GM12878 (cell line): ENCODE data around the gene IL11. TPM values are rescaled to one million over a fixed set of nuclear protein-coding genes. Genes with fewer than 3 reads are reported as not detected.

ENCODE experiments used
- ATAC-seq: fragments of 200-7000 bp; cut with Tn5 transposase; 3 replicates; pipeline ENCODE4 v1.9.1; 2020; ENCODE audit warnings: mild to moderate bottlenecking, moderate library complexity
- BruUV-seq: library from RNA; stranded (reverse); fragments of 400-500 nt; replicated peaks from 2 replicates; lab custom pipeline; 2021; lab: Mats Ljungman, UMichigan
- CTCF ChIA-PET: fragments of 300-600 bp; sonication (Branson Sonifier 250); formaldehyde crosslinking; extraction: SDS; loops from one replicate; lab custom pipeline; 2021; ENCODE audit warnings: inconsistent platforms; lab: Yijun Ruan, JAX
- POLR2A ChIA-PET: fragments of 350-600 bp; formaldehyde crosslinking; extraction: SDS; loops from one replicate; lab custom pipeline; 2021; ENCODE audit warnings: inconsistent platforms; lab: Charles Lee
- RAD21 ChIA-PET: fragments of 300-600 bp; sonication (Branson Sonifier 250); formaldehyde crosslinking; loops from one replicate; lab custom pipeline; 2023; ENCODE audit warnings: antibody characterized with exemption; ENCODE audit not compliant: unreplicated experiment; lab: Charles Lee
- SMC1A ChIA-PET: fragments of 300-600 bp; sonication (Branson Sonifier 250); formaldehyde crosslinking; loops from one replicate; lab custom pipeline; 2023; ENCODE audit not compliant: unreplicated experiment, uncharacterized antibody; lab: Charles Lee
- DNase-seq: peaks from one replicate; pipeline ENCODE4 v3.0.0-alpha.2; 2011; ENCODE audit warnings: low read depth, low spot score
- FAIRE-seq: peaks from 3 replicates; lab custom pipeline; 2011; peaks lifted over from hg19 to GRCh38; lab: Jason Lieb, UNC
- H2AFZ ChIP-seq: 2 replicates; pipeline ENCODE4 v1.6.0; 2011; ENCODE audit warnings: low read depth, low read length, control low read depth; ENCODE audit not compliant: control insufficient read depth
- H3K27ac ChIP-seq: 2 replicates; pipeline ENCODE4 v1.5.1; 2011; ENCODE audit warnings: control low read depth; ENCODE audit not compliant: control insufficient read depth, insufficient read depth
- H3K27me3 ChIP-seq, 2 experiments: replicated peaks in 1 of 2; 2 replicates each; pipeline versions ENCODE4 v1.6.0 to v1.6.1; 2011; ENCODE audit warnings: low read length in 1 of 2; ENCODE audit not compliant: control insufficient read depth in 2 of 2, insufficient read depth in 2 of 2
- H3K36me3 ChIP-seq, 2 experiments: 2 replicates each; pipeline ENCODE4 v1.5.1; 2011; ENCODE audit warnings: low read length in 1 of 2; ENCODE audit not compliant: control insufficient read depth in 2 of 2, insufficient read depth in 2 of 2
- H3K4me1 ChIP-seq: 2 replicates; pipeline ENCODE4 v1.6.1; 2011; ENCODE audit warnings: mild to moderate bottlenecking, low read length, moderate library complexity, mixed read lengths; ENCODE audit not compliant: control insufficient read depth, insufficient read depth
- H3K4me2 ChIP-seq: 2 replicates; pipeline ENCODE4 v1.6.0; 2011; ENCODE audit warnings: control low read depth; ENCODE audit not compliant: control insufficient read depth, insufficient read depth
- H3K4me3 ChIP-seq: fragments of 200-600 bp; sonication (generic); 2 replicates; pipeline ENCODE4 v1.5.1; 2016
- H3K79me2 ChIP-seq: 2 replicates; pipeline ENCODE4 v1.6.0; 2011; ENCODE audit warnings: low read length; ENCODE audit not compliant: control insufficient read depth, insufficient read depth
- H3K9ac ChIP-seq: 2 replicates; pipeline ENCODE4 v1.8.0; 2011; ENCODE audit warnings: low read length, control low read depth, mixed read lengths; ENCODE audit not compliant: control insufficient read depth, insufficient read depth
- H3K9me3 ChIP-seq: replicated peaks from 3 replicates; pipeline ENCODE4 v1.5.1; 2011; ENCODE audit warnings: mild to moderate bottlenecking, low read length; ENCODE audit not compliant: control insufficient read depth, insufficient read depth
- H4K20me1 ChIP-seq: 2 replicates; pipeline ENCODE4 v1.6.0; 2011; ENCODE audit not compliant: control insufficient read depth, insufficient read depth
- IKZF1 ChIP-seq: fragments of 450-650 bp; conservative IDR thresholded peaks from 2 replicates; pipeline ENCODE4 v1.6.1; 2017; ENCODE audit warnings: antibody characterized with exemption, mild to moderate bottlenecking
- NR2F1 ChIP-seq: fragments of 450-650 bp; conservative IDR thresholded peaks from 2 replicates; pipeline ENCODE4 v1.6.1; 2017; ENCODE audit warnings: mild to moderate bottlenecking
- POLR2AphosphoS5 ChIP-seq: IDR thresholded peaks from 2 replicates; pipeline ENCODE4 v1.6.1; 2011; ENCODE audit warnings: mild to moderate bottlenecking, low read length, inconsistent platforms
- WGBS: methylation state at CpG from one replicate; pipeline ENCODE4 v1.1.6; 2016; ENCODE audit warnings: low lambda C conversion rate; ENCODE audit not compliant: insufficient replicate concordance, insufficient coverage; ENCODE audit errors: missing lambda C conversion rate; 5-methylcytosine and 5-hydroxymethylcytosine counted together
- in situ Hi-C: fragments of 300-500 bp; cut with MboI; formaldehyde crosslinking; loops from 9 replicates; pipeline ENCODE4 v1.14.3; 2018; ENCODE audit warnings: mixed read lengths
- intact Hi-C: fragments of 100-400 bp; cut with micrococcal nuclease; formaldehyde crosslinking; loops from one replicate; pipeline ENCODE4 v1.14.2; 2022; ENCODE audit not compliant: unreplicated experiment
- polyA plus RNA-seq, 11 experiments: library from polyadenylated mRNA; depleted of rRNA in 4 of 11; unstranded in 6 of 11; stranded (reverse) in 5 of 11; fragments of >200 nt; fragmentation: Nextera tagmentation in 4 of 11; fragmentation: Illumina TruSeq in 1 of 11; extraction: Ambion mirVana in 4 of 11; extraction: Trizol in 1 of 11; gene quantifications; 1 replicate in 1 of 11; 2 replicates in 10 of 11; pipeline versions ENCODE4 v1.2.1 to v1.2.3, GENCODE V29; 2011 to 2016; ENCODE audit warnings: inconsistent platforms in 2 of 11, missing spikeins in 2 of 11, low read depth in 1 of 11
- total RNA-seq, 4 experiments: library from RNA; depleted of rRNA in 3 of 4; stranded (reverse); fragments of >200 nt in 3 of 4; fragmentation: Illumina TruSeq in 1 of 4; extraction: Trizol in 1 of 4; gene quantifications; 2 replicates each; pipeline versions ENCODE4 v1.2.1 to v1.2.3, GENCODE V29; 2013 to 2021
- TF ChIP-seq, protein P1 (sequence below): fragments of 450-650 bp; formaldehyde crosslinking; IDR thresholded peaks from 2 replicates; pipeline ENCODE4 v1.4.0; 2022; ENCODE audit warnings: mild to moderate bottlenecking, moderate library complexity

The IL11 gene
- total and polyA plus RNA-seq, 10 of the 15 experiments (the other 5 are each of a cell fraction or from before 2014, with no cell fraction given), result 0.15 TPM; not detected in 9

DNA sequence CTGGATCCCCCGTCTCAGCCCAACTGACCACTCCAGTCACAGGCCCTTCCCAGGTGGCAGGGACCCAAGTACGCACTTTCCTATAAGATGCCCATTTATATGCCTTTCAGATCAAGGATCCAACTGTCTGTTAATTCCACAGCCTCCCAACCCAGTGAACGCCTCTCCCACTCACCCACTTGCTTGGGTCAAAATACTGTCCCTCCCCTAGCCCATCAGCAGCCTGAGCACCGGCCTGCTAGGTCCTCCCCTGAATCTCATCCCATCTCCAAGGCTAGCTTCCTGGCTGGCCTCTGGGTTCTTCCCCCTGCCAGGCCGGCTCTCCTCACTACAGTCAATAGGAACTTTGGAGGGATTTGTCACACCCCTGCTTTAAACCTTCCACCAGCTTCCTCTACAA lies 35.4 kb upstream of the IL11 start:
- peaks cover 41% of the 10 kb centered on the region for H3K79me2 ChIP-seq
- SMC1A ChIA-PET, result interaction anchor here (1.0 kb wide), 1 partner anchor 21 kb away, joined by 3 read pairs; the partner anchor contains the start of gene TMEM238
- WGBS, result 58% methylated on average over 5 of the region's 5 CpGs
- peaks cover 20% of the 10 kb centered on the region for H3K4me1 ChIP-seq
- no peak overlapping the region for H2AFZ ChIP-seq
- peak overlapping the region; percentile 95 for H3K4me2 ChIP-seq
- CTCF ChIA-PET, result interaction anchor here (0.7 to 1.5 kb wide), 2 partner anchors 22 to 103 kb away, joined by 3 to 8 read pairs; no protein-coding TSS in a partner anchor
- DNase-seq, result no peak
- RAD21 ChIA-PET, result interaction anchor here (0.7 to 2.3 kb wide), 2 partner anchors 15 to 104 kb away, joined by 3 to 6 read pairs; no protein-coding TSS in a partner anchor
- H4K20me1 ChIP-seq, result peaks cover 3% of the 10 kb centered on the region
- H3K9me3 ChIP-seq, result peaks cover 5% of the 10 kb centered on the region; the same call in 1 of the 3 replicates
- H3K9ac ChIP-seq, result peak overlapping the region; percentile 93
- peak overlapping the region; percentile 93 for H3K4me3 ChIP-seq
- in situ Hi-C loops, result no loop called here
- no TSS peak for BruUV-seq
- H3K27me3 ChIP-seq, result no peaks in the 10 kb centered on the region
- peak; percentile 31; the same call in 1 of the 2 replicates for TF ChIP-seq POLR2AphosphoS5
- TF ChIP-seq IKZF1, result no peak
- no peak for TF ChIP-seq NR2F1
- TF ChIP-seq, protein P1, sequence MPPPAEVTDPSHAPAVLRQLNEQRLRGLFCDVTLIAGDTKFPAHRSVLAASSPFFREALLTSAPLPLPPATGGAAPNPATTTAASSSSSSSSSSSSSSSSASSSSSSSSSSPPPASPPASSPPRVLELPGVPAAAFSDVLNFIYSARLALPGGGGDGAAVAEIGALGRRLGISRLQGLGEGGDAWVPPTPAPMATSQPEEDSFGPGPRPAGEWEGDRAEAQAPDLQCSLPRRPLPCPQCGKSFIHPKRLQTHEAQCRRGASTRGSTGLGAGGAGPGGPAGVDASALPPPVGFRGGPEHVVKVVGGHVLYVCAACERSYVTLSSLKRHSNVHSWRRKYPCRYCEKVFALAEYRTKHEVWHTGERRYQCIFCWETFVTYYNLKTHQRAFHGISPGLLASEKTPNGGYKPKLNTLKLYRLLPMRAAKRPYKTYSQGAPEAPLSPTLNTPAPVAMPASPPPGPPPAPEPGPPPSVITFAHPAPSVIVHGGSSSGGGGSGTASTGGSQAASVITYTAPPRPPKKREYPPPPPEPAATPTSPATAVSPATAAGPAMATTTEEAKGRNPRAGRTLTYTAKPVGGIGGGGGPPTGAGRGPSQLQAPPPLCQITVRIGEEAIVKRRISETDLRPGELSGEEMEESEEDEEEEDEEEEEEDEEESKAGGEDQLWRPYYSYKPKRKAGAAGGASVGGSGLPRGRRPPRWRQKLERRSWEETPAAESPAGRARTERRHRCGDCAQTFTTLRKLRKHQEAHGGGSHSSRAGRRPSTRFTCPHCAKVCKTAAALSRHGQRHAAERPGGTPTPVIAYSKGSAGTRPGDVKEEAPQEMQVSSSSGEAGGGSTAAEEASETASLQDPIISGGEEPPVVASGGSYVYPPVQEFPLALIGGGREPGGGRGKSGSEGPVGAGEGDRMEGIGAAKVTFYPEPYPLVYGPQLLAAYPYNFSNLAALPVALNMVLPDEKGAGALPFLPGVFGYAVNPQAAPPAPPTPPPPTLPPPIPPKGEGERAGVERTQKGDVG (CRISPR knock-in tag), result no peak
- FAIRE-seq, result no peak
- H3K27ac ChIP-seq, result no peak overlapping the region
- POLR2A ChIA-PET, result interaction anchor here (0.6 to 3.2 kb wide), 6 partner anchors 16 to 146 kb away, joined by 3 to 21 read pairs (median 6); partner anchors contain the start of genes KMT5C and TMEM238
- intact Hi-C loops, result no loop called here
- peaks cover 14 to 26% of the 10 kb centered on the region in 2 experiments; a peak in 3 of 4 replicates for H3K36me3 ChIP-seq
- no peak for ATAC-seq
